ENCODE measurements around the gene NSA2.

The NSA2 gene

DNA sequence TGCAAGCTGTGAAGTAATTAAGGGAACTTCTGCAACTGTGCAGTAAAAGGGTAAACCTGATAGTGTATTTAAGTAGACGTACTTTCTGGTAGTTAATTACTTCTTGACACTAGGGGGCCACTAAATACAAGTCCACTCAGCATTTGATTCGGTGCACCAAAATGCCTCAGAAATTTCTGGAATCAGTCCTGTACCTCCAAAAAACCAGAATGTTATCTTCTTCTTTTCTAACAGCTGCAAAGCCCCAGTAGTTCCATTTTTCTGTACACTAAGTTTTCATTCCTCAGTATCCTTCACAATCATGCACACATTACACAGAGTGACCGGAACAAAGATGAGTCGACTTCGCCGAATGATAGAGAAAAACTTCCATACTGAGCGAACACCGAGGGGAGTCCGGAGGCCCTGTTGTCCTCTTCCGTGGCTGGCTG, 616 bp upstream of the NSA2 start:
- Histone ChIP-seq H3K4me3 (ENCODE audit: low read depth, low read length) (peak overlapping the region; percentile 98), H3K4ac (ENCODE audit: low read depth, low read length) (peak overlapping the region; percentile 55), H3K79me2 (ENCODE audit: control insufficient read depth, insufficient read depth, low read length, poor library complexity) (peaks cover 12% of the 10 kb centered on the region), H3K23ac (ENCODE audit: low read length) (no peak overlapping the region), H2AFZ (ENCODE audit: insufficient read depth, low read length, poor library complexity) (peak overlapping the region; percentile 98), H4K12ac (ENCODE audit: low read depth, low read length) (peak overlapping the region; percentile 98), H3K27ac (ENCODE audit: low read depth, low read length) (peak overlapping the region; percentile 81), H3K9ac (ENCODE audit: low read length) (peak overlapping the region; percentile 76), H3K27me3 (ENCODE audit: insufficient read depth, low read length) (no peaks in the 10 kb centered on the region), H4K8ac (ENCODE audit: low read depth, low read length) (peak overlapping the region; percentile 99), H3K4me1 (ENCODE audit: control insufficient read depth in 1 of 2, insufficient read depth in 2 of 2, low read length in 2 of 2) (peaks cover 5 to 8% of the 10 kb centered on the region in 2 experiments), H2BK120ac (ENCODE audit: insufficient read depth, low read length, poor library complexity) (peak overlapping the region; percentile 77), H4K91ac (ENCODE audit: low read depth, low read length) (peak overlapping the region; percentile 68), H3K14ac (ENCODE audit: low read length) (peak overlapping the region; percentile 92), H3K79me1 (ENCODE audit: low read length) (peaks cover 6% of the 10 kb centered on the region), H2BK12ac (ENCODE audit: low read length) (no peak overlapping the region), H3K18ac (ENCODE audit: low read length) (peak overlapping the region; percentile 89), H3K9me3 (ENCODE audit: insufficient read depth, low read depth, low read length) (no peaks in the 10 kb centered on the region), H2AK5ac (ENCODE audit: low read length) (no peak overlapping the region), H3K36me3 (ENCODE audit: control insufficient read depth in 1 of 2, insufficient read depth in 2 of 2, low read length in 2 of 2) (peaks cover 4 to 9% of the 10 kb centered on the region in 2 experiments), H3K4me2 (ENCODE audit: low read length) (peak overlapping the region; percentile 67), H2BK5ac (ENCODE audit: low read depth, low read length, poor library complexity) (peak overlapping the region; percentile 71)
- WGBS (ENCODE audit: extremely low coverage, insufficient coverage, insufficient read length), result no CpG with 5 or more reads among the region's 10 CpGs
- DNase-seq, result peak in 1 of 2 donors; percentile 73

DNA sequence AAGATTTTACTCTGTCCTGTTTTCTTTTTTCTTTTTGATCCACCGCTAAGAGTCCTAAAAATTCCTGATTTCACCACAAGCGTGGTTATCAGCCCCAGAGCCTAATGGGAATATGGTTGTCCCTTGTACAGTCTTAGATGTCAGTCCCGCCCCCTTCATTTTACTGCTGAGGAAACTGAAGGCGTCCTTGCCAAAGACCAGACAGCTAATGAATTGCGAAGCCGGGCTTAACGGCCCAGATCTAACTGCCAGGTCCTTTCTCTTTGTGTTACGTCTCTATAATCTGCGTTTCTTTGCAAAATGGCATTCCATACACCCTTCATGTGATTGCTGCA, 497 bp downstream of the NSA2 start:
- WGBS (ENCODE audit: extremely low coverage, insufficient coverage, insufficient read length), result no CpG with 5 or more reads among the region's 9 CpGs
- no peak overlapping the region for H2BK12ac ChIP-seq (ENCODE audit: low read length)

DNA sequence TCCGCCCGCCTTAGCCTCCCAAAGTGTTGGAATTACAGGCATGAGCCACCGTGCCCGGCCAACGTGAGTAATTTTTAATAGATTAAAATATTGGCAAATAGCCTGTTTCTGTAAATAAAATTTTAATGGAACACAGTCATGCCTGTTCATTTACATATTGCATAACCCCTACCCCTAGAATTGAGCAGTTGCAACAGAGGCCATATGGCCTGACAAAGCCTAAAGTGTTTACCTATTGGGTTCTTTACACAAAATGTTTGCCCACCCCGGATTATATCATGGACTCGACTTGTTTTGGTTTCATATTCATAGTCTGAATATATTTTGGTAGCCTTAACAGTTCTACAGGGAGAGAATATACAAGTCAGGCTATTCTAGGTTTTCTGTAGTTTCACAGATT, 5.3 kb downstream of the NSA2 start:
- Histone ChIP-seq H2AK5ac (ENCODE audit: low read length) (no peak overlapping the region), H2BK12ac (ENCODE audit: low read length) (no peak overlapping the region), H2AFZ (ENCODE audit: insufficient read depth, low read length, poor library complexity) (no peak overlapping the region), H3K4me2 (ENCODE audit: low read length) (no peak overlapping the region), H3K23ac (ENCODE audit: low read length) (no peak overlapping the region), H2BK120ac (ENCODE audit: insufficient read depth, low read length, poor library complexity) (no peak overlapping the region), H4K12ac (ENCODE audit: low read depth, low read length) (no peak overlapping the region), H3K9ac (ENCODE audit: low read length) (no peak overlapping the region), H3K14ac (ENCODE audit: low read length) (no peak overlapping the region), H3K27ac (ENCODE audit: low read depth, low read length) (no peak overlapping the region), H4K8ac (ENCODE audit: low read depth, low read length) (no peak overlapping the region), H3K4ac (ENCODE audit: low read depth, low read length) (no peak overlapping the region), H2BK5ac (ENCODE audit: low read depth, low read length, poor library complexity) (no peak overlapping the region), H3K18ac (ENCODE audit: low read length) (no peak overlapping the region), H4K91ac (ENCODE audit: low read depth, low read length) (no peak overlapping the region), H3K4me3 (ENCODE audit: low read depth, low read length) (no peak overlapping the region), H3K4me1 (ENCODE audit: control insufficient read depth in 1 of 2, insufficient read depth in 2 of 2, low read length in 2 of 2) (peaks cover 0 to 3% of the 10 kb centered on the region in 2 experiments), H3K27me3 (ENCODE audit: insufficient read depth, low read length) (no peaks in the 10 kb centered on the region), H3K79me2 (ENCODE audit: control insufficient read depth, insufficient read depth, low read length, poor library complexity) (peaks cover 3% of the 10 kb centered on the region), H3K9me3 (ENCODE audit: insufficient read depth, low read depth, low read length) (no peaks in the 10 kb centered on the region), H3K79me1 (ENCODE audit: low read length) (no peaks in the 10 kb centered on the region), H3K36me3 (ENCODE audit: control insufficient read depth in 1 of 2, insufficient read depth in 2 of 2, low read length in 2 of 2) (peaks cover 24 to 27% of the 10 kb centered on the region in 2 experiments)
- no peak for DNase-seq
- no CpG with 5 or more reads among the region's 7 CpGs for WGBS (ENCODE audit: extremely low coverage, insufficient coverage, insufficient read length)

More for the DNA sequence above, 497 bp downstream of the NSA2 start:
- H3K23ac ChIP-seq (ENCODE audit: low read length), result no peak overlapping the region
- no peak overlapping the region for H2AK5ac ChIP-seq (ENCODE audit: low read length)
- H2AFZ ChIP-seq (ENCODE audit: insufficient read depth, low read length, poor library complexity), result peak overlapping the region; percentile 98
- peak overlapping the region; percentile 98 for H3K4me3 ChIP-seq (ENCODE audit: low read depth, low read length)
- H2BK120ac ChIP-seq (ENCODE audit: insufficient read depth, low read length, poor library complexity), result no peak overlapping the region
- H3K79me2 ChIP-seq (ENCODE audit: control insufficient read depth, insufficient read depth, low read length, poor library complexity), result peaks cover 12% of the 10 kb centered on the region
- no peak overlapping the region for H4K91ac ChIP-seq (ENCODE audit: low read depth, low read length)
- no peaks in the 10 kb centered on the region for H3K27me3 ChIP-seq (ENCODE audit: insufficient read depth, low read length)
- peaks cover 4 to 14% of the 10 kb centered on the region in 2 experiments for H3K36me3 ChIP-seq (ENCODE audit: control insufficient read depth in 1 of 2, insufficient read depth in 2 of 2, low read length in 2 of 2)
- H3K18ac ChIP-seq (ENCODE audit: low read length), result no peak overlapping the region
- H3K27ac ChIP-seq (ENCODE audit: low read depth, low read length), result no peak overlapping the region
- H3K4me2 ChIP-seq (ENCODE audit: low read length), result peak overlapping the region; percentile 89
- no peak overlapping the region for H3K14ac ChIP-seq (ENCODE audit: low read length)
- H3K9me3 ChIP-seq (ENCODE audit: insufficient read depth, low read depth, low read length), result no peaks in the 10 kb centered on the region
- H3K4ac ChIP-seq (ENCODE audit: low read depth, low read length), result peak overlapping the region; percentile 50
- no peak overlapping the region for H2BK5ac ChIP-seq (ENCODE audit: low read depth, low read length, poor library complexity)
- peak overlapping the region; percentile 85 for H3K9ac ChIP-seq (ENCODE audit: low read length)
- DNase-seq, result peak in 1 of 2 donors; percentile 32
- H3K79me1 ChIP-seq (ENCODE audit: low read length), result peaks cover 6% of the 10 kb centered on the region
- H4K8ac ChIP-seq (ENCODE audit: low read depth, low read length), result peak overlapping the region; percentile 97
- peaks cover 5 to 8% of the 10 kb centered on the region in 2 experiments for H3K4me1 ChIP-seq (ENCODE audit: control insufficient read depth in 1 of 2, insufficient read depth in 2 of 2, low read length in 2 of 2)
- H4K12ac ChIP-seq (ENCODE audit: low read depth, low read length), result peak overlapping the region; percentile 84

DNA sequence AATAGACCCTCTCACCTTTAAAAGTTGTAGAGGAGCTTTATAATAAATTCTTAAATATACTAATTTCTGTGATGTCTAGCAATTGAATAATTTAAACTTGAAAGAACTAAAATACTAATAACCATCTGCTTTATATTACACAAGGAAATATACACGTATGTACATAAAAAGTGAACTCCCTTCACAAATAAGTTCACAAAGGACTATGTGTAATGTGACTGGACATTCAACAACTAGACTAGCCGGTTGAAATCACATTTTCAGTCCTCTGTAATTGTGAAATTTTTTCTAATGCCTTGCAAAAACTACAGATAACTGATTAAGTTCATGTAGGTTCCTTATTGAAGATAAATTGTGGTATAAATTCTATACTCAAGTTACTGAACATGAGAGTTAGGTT, 11.6 kb downstream of the NSA2 start:
- Histone ChIP-seq H3K79me1 (ENCODE audit: low read length) (no peaks in the 10 kb centered on the region), H3K4me2 (ENCODE audit: low read length) (no peak overlapping the region), H4K8ac (ENCODE audit: low read depth, low read length) (no peak overlapping the region), H3K9me3 (ENCODE audit: insufficient read depth, low read depth, low read length) (no peaks in the 10 kb centered on the region), H3K14ac (ENCODE audit: low read length) (no peak overlapping the region), H3K27me3 (ENCODE audit: insufficient read depth, low read length) (no peaks in the 10 kb centered on the region), H2BK120ac (ENCODE audit: insufficient read depth, low read length, poor library complexity) (no peak overlapping the region), H2BK12ac (ENCODE audit: low read length) (no peak overlapping the region), H3K36me3 (ENCODE audit: control insufficient read depth in 1 of 2, insufficient read depth in 2 of 2, low read length in 2 of 2) (peaks cover 13 to 27% of the 10 kb centered on the region in 2 experiments), H3K9ac (ENCODE audit: low read length) (no peak overlapping the region), H2AK5ac (ENCODE audit: low read length) (no peak overlapping the region), H3K79me2 (ENCODE audit: control insufficient read depth, insufficient read depth, low read length, poor library complexity) (no peaks in the 10 kb centered on the region), H3K27ac (ENCODE audit: low read depth, low read length) (no peak overlapping the region), H4K12ac (ENCODE audit: low read depth, low read length) (no peak overlapping the region), H2BK5ac (ENCODE audit: low read depth, low read length, poor library complexity) (no peak overlapping the region), H3K4me1 (ENCODE audit: control insufficient read depth in 1 of 2, insufficient read depth in 2 of 2, low read length in 2 of 2) (no peaks in the 10 kb centered on the region), H3K18ac (ENCODE audit: low read length) (no peak overlapping the region), H2AFZ (ENCODE audit: insufficient read depth, low read length, poor library complexity) (no peak overlapping the region), H3K23ac (ENCODE audit: low read length) (no peak overlapping the region), H4K91ac (ENCODE audit: low read depth, low read length) (no peak overlapping the region), H3K4me3 (ENCODE audit: low read depth, low read length) (no peak overlapping the region), H3K4ac (ENCODE audit: low read depth, low read length) (no peak overlapping the region)
- no CpG with 5 or more reads among the region's 2 CpGs for WGBS (ENCODE audit: extremely low coverage, insufficient coverage, insufficient read length)
- no peak for DNase-seq

Measured in trophoblast cell (in vitro differentiated cells and primary cell).